Heart right ventricle (tissue), 16 donors: ENCODE data around the gene PXT1. TPM values are rescaled to one million over a fixed set of nuclear protein-coding genes. Genes with fewer than 3 reads are reported as not detected.

Source experiments
- ATAC-seq, 8 donors: fragments of 200-7000 bp; cut with Tn5 transposase; one replicate each; pipeline ENCODE4 v1.9.1; 2020; ENCODE audit warnings: mild to moderate bottlenecking in 8 of 8, moderate library complexity in 8 of 8, moderate number of reproducible peaks in 1 of 8
- DNase-seq, 2 donors: peaks; one replicate each; pipeline ENCODE4 v3.0.0-alpha.2; 2020
- H3K27ac ChIP-seq, 10 donors: fragments of 200-600 bp; sonication (generic) in 2 of 10; one replicate each; pipeline versions ENCODE4 v1.5.0 to v1.8.0; 2020 to 2022; ENCODE audit warnings: mild to moderate bottlenecking in 3 of 10
- H3K27me3 ChIP-seq, 7 donors: fragments of 200-600 bp; one replicate each; pipeline ENCODE4 v1.8.0; 2021 to 2022; ENCODE audit warnings: mild to moderate bottlenecking in 2 of 7
- H3K36me3 ChIP-seq, 9 donors: fragments of 200-600 bp; sonication (generic) in 1 of 9; one replicate each; pipeline versions ENCODE4 v1.5.0 to v1.8.0; 2020 to 2022; ENCODE audit warnings: mild to moderate bottlenecking in 2 of 9
- H3K4me1 ChIP-seq, 9 donors: fragments of 200-600 bp; sonication (generic) in 1 of 9; one replicate each; pipeline versions ENCODE4 v1.5.0 to v1.8.0; 2020 to 2022; ENCODE audit warnings: mild to moderate bottlenecking in 4 of 9
- H3K4me3 ChIP-seq, 10 donors: fragments of 200-600 bp; sonication (generic) in 2 of 10; one replicate each; pipeline versions ENCODE4 v1.5.0 to v1.8.0; 2020 to 2022; ENCODE audit warnings: mild to moderate bottlenecking in 7 of 10, moderate library complexity in 2 of 10
- H3K9me3 ChIP-seq, 11 donors: fragments of 200-600 bp in 10 of 11; sonication (generic) in 2 of 11; one replicate each; pipeline versions ENCODE4 v1.5.0 to v1.8.0; 2013 to 2022; ENCODE audit warnings: mild to moderate bottlenecking in 2 of 11, control low read depth in 1 of 11, moderate library complexity in 1 of 11
- CTCF ChIP-seq, 9 donors: fragments of 200-600 bp; sonication (generic) in 2 of 9; IDR thresholded peaks; one replicate each; pipeline versions ENCODE4 v1.5.0 to v1.8.0; 2021 to 2022; ENCODE audit warnings: antibody characterized with exemption in 9 of 9, mild to moderate bottlenecking in 5 of 9, moderate library complexity in 1 of 9
- WGBS, 2 donors: extraction: QIAGEN DNeasy Blood & Tissue Kit; methylation state at CpG; one replicate each; pipeline ENCODE4 v1.1.7; 2013; ENCODE audit warnings: inconsistent platforms in 1 of 2; 5-methylcytosine and 5-hydroxymethylcytosine counted together
- intact Hi-C, 10 donors: fragments of 100-400 bp; cut with DNase I; formaldehyde crosslinking; loops; one replicate each; pipeline versions ENCODE4 v1.11.1 to v1.14.2; 2022
- polyA plus RNA-seq, 2 donors: library from polyadenylated mRNA; stranded (reverse); fragments of 200-250 nt; gene quantifications; one replicate each; pipeline ENCODE4 v1.2.3, GENCODE V29; 2013
- total RNA-seq, 10 donors: library from RNA; stranded (reverse); fragmentation: NEBNext Ultra II Directional in 3 of 10; extraction: Animal tissue kit (Norgen Biotek cat#: 25700) in 3 of 10; gene quantifications; one replicate each; pipeline versions ENCODE4 v1.2.1 to v1.2.4, GENCODE V29; 2021 to 2023
- donor health status: Arrhythmogenic right ventricular cardiomyopathy.
- donor health status: ischemic (EF 13 %, LVEDD 7.1; RV severe dilation, severe dysfunction).
- donor health status: healthy with polysubstance abuse.
- donor health status: DM: no; HTN: yes; CAD: no.
- donor health status: DM: no; HTN: no; CAD: no.
- donor health status: ischemic (EF 25% LVEDD 6.9; RV normal size, moderate dysfunction).
- donor health status: ischemic (EF 25% LVEDD 5.7; RV mildly dilated, moderate dysfunction).
- donor health status: healthy.
- donor health status: DM: yes; HTN: yes; CAD: no.
- donor health status: Ischemic cardiomyopathy.
- donor health status: ischemic (EF 35%, LVEDD 5.7; RV mildly dilated, moderate dysfunction).
- donor health status: nonischemic (EF 11% LVEDD 7.7; RV severe dilation, severe dysfunction).
- donor health status: DM: yes; HTN: yes; CAD: no.
- donor health status: PGD.
- donor health status: ischemic (EF 29% LVEDD 5.4; RV normal size, mild dysfunction).
- donor health status: nonischemic (EF 23%, LVEDD 6.1; RV moderate dilation, normal function).

Gene PXT1
- total and polyA plus RNA-seq, 12 donors: 0.15 to 0.34 (median 0.23) TPM; not detected in 5

GRCh38 chr6:36444470-36444869 lies 1.8 kb upstream of the PXT1 start:
- H3K27ac ChIP-seq: peak overlapping the region in 8 of 10 donors; percentile 97 to 100 (median 99)
- peaks cover 0 to 12% (median 0%) of the 10 kb centered on the region in 11 donors for H3K9me3 ChIP-seq
- TF ChIP-seq CTCF (IDR thresholded peaks at IDR 0.05): no peak
- H3K4me1 ChIP-seq: peaks cover 8 to 51% (median 44%) of the 10 kb centered on the region in 9 donors
- ATAC-seq (no peak), DNase-seq (no peak)
- intact Hi-C loops: loop anchor here in 7 of 10 donors (1.0 to 10.0 kb wide), 6 partner anchors 21 to 153 kb away; partner anchors contain the start of genes SRSF3 (in 3 of the 7) and STK38 (in 2 of the 7)
- WGBS, 2 donors: 46 to 51% methylated on average over 3 of the region's 3 CpGs
- H3K4me3 ChIP-seq: peak overlapping the region in 8 of 10 donors; percentile 76 to 98 (median 95)
- H3K27me3 ChIP-seq: no peaks in the 10 kb centered on the region
- peaks cover 0 to 15% (median 4%) of the 10 kb centered on the region in 9 donors for H3K36me3 ChIP-seq

- peak in 4 of 9 donors; percentile 12 to 29 (median 14) for TF ChIP-seq CTCF (IDR thresholded peaks at IDR 0.05)
- peak overlapping the region; percentile 96 to 100 (median 98) for H3K27ac ChIP-seq
- no peak for ATAC-seq
- no peak for DNase-seq
- no peaks in the 10 kb centered on the region for H3K27me3 ChIP-seq
- 2 to 4% methylated on average over 18 of the region's 18 CpGs for WGBS, 2 donors
- intact Hi-C loops: loop anchor here in 7 of 10 donors (1.0 to 10.0 kb wide), 8 partner anchors 20 to 235 kb away; partner anchors contain the start of genes SRSF3 (in 3 of the 7), STK38 (in 3 of the 7) and CDKN1A (in 1 of the 7)
- H3K4me3 ChIP-seq: peak overlapping the region; percentile 74 to 98 (median 94)
- H3K9me3 ChIP-seq: peaks cover 0 to 5% (median 0%) of the 10 kb centered on the region in 11 donors
- H3K4me1 ChIP-seq: peaks cover 8 to 51% (median 44%) of the 10 kb centered on the region in 9 donors
- peaks cover 0 to 8% (median 4%) of the 10 kb centered on the region in 9 donors for H3K36me3 ChIP-seq
These were observed 1.1 kb upstream of the PXT1 start for GRCh38 chr6:36443471-36444428.

GRCh38 chr6:36442103-36442670 lies 467 bp downstream of the PXT1 start:
- no peak for DNase-seq
- Histone ChIP-seq H3K4me1 (peaks cover 8 to 51% (median 42%) of the 10 kb centered on the region in 9 donors), H3K4me3 (peak overlapping the region; percentile 74 to 98 (median 94)), H3K27ac (peak overlapping the region; percentile 96 to 100 (median 98)), H3K36me3 (no peaks in the 10 kb centered on the region), H3K9me3 (no peaks in the 10 kb centered on the region), H3K27me3 (no peaks in the 10 kb centered on the region)
- no peak for TF ChIP-seq CTCF (IDR thresholded peaks at IDR 0.05)
- intact Hi-C loops: loop anchor here in 7 of 10 donors (1.0 to 10.0 kb wide), 8 partner anchors 19 to 237 kb away; partner anchors contain the start of genes SRSF3 (in 3 of the 7), STK38 (in 3 of the 7) and CDKN1A (in 1 of the 7)
- WGBS, 2 donors: 55 to 59% methylated on average over 12 of the region's 12 CpGs
- no peak for ATAC-seq
